ENCODE results near the gene GTF2F2.

DNA sequence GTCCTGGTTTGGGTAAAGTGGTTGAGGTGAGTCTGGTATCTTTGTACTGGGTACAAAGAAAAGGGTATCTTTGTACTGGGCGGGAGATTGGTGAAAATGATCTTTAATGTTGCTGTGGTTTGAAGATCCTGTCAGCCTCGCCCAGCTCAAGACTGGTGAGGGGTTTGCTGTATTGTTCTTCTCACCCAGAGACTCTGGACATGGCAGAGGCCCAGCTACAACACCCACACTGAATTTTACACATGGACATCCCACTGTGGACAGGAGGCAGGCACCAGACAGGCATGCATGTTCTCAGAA lies 177.8 kb downstream of the GTF2F2 start:
- TF ChIP-seq, protein P1, sequence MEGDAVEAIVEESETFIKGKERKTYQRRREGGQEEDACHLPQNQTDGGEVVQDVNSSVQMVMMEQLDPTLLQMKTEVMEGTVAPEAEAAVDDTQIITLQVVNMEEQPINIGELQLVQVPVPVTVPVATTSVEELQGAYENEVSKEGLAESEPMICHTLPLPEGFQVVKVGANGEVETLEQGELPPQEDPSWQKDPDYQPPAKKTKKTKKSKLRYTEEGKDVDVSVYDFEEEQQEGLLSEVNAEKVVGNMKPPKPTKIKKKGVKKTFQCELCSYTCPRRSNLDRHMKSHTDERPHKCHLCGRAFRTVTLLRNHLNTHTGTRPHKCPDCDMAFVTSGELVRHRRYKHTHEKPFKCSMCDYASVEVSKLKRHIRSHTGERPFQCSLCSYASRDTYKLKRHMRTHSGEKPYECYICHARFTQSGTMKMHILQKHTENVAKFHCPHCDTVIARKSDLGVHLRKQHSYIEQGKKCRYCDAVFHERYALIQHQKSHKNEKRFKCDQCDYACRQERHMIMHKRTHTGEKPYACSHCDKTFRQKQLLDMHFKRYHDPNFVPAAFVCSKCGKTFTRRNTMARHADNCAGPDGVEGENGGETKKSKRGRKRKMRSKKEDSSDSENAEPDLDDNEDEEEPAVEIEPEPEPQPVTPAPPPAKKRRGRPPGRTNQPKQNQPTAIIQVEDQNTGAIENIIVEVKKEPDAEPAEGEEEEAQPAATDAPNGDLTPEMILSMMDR (IDR thresholded peaks at IDR 0.05), result no peak
- no peak for TF ChIP-seq EP300 (IDR thresholded peaks at IDR 0.05)
